ENCODE data around the gene FOXO3.
"Not testable (repeated sequence)": the region's sequence is repeated elsewhere in the genome, so short reads cannot be mapped to it uniquely, and the experiment has no call there.

The FOXO3 gene

DNA sequence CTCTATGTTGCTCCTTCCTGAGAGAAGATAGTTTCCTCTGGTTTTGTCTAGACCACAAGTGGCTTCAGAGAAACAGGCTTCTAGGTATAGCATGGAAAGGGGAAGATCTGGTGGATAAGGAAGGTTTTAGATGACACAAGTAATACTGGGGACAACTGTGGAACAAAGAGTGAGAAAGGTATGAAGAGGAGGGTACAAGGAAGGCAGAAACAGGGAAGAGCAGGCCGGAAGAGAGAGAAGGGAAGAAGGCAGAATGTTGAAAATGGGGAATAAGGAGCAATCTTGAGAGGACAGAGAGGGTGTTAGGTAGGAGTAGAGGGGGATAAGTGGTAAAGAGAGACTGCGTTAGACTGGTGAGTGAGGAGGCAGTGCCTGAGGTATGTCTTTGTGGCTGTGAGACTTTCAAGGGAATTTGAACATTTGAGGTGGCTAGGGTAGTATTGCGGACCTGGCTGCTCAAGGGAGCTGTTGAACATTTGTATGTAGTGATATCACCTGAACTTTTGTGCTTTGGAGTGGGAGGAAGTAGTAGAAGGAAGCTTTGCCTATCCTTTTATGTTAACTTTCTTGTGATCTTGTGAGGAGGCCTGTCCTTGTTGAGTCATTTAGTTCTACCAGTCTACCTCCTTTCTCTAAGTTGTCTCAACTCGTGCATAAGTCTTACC, 69.5 kb downstream of the FOXO3 start:
- peak; percentile 39 for DNase-seq (ENCODE audit: low spot score)

DNA sequence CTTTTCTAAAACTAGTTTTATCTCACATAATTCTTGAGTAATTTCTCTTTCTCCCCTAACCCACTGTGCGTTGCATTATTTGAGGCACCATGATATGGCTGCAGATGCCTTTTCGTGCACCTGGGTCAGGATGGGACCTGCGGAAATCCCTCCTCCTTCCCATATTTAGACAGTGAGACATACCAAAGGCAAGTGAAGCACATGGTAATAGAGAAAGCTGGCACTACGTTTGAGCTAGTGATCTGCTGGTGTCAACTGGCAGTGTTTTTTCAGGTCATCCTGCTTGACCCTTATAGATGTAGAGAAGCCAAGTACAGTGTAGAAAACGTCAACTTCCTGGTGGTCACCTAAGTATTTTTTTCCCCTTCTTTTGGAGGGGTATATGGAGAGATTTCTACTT, 71.7 kb downstream of the FOXO3 start:
- no peak for DNase-seq (ENCODE audit: low spot score)

DNA sequence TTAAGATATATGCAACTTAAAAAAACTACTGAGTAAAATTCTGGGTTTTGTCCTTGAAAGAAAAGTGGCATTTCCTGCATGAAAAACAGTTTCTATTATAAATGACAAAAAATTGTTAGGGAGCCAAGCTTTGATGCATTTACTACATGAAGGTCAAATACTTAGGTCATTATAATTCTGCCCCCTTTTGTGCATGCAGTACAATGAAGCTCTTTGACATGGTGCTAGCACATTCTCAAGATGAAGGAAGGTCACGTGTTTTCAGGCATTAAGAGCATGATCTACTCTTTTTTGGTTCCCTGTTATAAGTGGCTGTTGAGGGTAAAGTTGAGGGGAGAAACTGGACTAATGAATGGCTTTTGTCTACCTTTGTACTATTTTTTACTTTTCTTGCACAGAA, 72.7 kb downstream of the FOXO3 start:
- no peak for DNase-seq (ENCODE audit: low spot score)

DNA sequence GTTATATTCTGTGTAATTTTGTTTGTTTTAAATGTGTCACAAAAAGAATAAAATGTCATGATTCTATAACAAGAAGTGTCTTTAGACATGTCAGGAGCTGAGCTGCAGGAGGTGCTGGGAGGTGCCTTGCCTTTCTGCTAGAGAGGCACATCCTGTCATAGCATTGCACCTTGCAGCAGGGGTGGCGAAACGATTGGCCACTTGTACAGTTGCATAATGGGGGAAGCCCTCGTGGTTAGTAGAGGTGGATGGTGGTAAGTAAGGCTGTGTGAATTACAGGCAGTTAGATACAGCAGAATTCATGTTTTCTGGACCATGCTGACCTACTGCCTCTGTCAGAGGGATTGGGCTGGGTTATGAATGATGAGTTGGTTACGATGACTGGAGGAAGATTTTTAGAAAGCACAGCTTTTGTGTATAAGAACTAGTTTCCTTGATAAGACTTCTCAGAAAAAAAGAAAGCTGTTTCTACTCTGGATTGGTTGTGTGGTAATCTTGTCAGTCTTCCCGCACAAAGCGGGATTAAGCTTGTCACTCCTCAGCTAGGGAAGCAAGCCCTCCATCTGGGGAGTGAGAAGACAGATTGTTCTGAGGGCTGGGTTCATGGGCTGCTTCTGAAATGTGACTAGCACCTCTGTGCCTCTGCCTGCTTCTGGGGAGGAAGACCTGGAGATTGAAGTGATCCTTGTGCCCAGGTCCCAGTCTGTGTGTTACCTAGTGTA, 74.9 kb downstream of the FOXO3 start:
- peak; percentile 23 for DNase-seq (ENCODE audit: low spot score)

DNA sequence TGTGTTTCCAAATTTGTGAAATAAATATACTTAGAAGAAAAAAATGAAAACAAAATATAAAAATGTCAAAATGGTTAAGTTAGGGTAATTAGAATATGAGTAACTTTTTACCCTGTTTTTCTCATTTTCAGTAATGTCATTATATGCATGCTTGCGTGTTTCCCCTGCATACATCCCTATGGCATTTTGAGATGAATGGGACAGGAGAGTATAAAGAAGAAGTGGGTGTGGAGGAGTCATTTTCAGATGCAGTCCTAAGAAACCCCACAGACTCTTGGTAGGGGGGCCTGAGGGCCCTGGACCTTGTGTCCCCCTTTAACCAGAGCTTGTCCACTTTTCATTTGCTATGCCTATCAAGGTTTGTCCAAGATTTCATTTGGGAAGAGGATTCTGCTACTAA, 77.2 kb downstream of the FOXO3 start:
- no peak for DNase-seq (ENCODE audit: low spot score)

DNA sequence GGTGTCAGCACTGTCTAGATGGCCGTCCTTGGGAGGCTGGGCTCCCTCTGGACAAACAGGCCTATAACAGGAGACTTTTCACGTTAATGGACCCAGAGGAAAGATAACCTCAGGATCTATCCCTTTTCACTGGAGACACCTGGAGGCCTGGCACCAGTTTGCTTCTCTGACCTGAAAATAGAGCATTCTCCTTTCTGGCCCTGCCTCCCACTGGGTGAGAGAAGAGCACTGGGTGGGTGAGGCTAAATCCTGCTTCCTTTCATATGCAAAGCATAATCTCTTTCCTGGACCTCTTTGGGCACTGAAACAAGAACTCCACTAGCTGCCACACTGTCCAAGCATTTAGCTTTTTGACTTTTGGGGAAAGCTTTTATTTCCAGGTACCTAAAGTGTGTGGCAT, 78.3 kb downstream of the FOXO3 start:
- DNase-seq (ENCODE audit: low spot score), result no peak

DNA sequence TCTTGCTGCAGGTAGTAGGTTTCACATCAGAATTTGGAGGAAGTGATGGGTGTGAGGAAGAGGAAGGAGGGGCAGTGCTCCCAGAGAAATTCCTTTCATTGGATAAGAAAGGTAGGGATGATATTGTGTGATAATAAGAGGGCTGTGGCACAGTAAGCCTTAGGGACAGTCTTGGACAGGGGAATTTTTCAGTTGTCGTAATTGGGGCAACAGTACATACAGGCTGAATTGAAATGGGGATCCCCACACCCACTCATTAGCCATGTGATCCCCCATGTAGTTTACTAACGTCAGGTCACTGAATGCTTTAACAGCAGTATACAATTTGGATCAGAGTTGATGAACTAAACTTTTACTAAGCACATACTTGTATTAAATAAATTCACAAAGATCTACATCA, 79.4 kb downstream of the FOXO3 start:
- no peak for DNase-seq (ENCODE audit: low spot score)

DNA sequence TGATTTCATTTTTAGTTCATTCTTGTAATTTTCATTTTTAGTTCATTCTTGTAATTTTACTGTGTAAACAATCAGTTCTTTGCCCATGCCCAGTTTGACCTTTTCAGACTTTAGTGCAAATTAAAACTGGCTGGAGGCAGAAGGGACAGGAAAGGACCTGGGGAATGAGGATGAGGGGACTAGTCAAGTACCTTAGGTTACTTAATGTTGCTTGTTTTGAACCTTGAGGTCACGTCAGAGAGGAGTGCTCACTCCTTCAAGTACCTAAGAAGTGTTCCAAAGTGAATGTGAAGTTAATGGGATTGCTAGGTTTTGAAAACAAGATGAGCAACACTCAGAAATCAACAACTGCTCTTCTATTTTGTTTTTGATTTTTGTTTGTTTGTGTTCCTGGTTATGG, 82.5 kb downstream of the FOXO3 start:
- no peak for DNase-seq (ENCODE audit: low spot score)

DNA sequence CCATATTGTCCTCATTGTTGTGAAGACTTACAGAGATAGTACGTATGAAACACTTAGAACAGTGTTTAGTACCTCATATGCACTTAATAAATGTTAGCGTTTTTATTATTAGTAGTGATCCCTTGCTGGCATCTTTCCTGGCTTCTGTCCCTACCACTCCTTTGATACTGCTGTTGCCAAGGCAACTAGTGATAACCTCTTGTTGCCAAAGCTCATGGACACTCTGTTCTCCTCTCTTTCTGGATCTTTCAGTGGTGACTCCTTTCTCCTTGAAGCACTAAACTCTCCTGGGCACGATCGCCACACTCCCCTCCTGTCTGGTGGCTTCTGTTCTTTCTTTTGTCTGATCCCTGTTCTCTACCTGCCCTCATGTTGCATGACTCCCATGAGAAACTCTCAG, 83.5 kb downstream of the FOXO3 start:
- DNase-seq (ENCODE audit: low spot score), result no peak

DNA sequence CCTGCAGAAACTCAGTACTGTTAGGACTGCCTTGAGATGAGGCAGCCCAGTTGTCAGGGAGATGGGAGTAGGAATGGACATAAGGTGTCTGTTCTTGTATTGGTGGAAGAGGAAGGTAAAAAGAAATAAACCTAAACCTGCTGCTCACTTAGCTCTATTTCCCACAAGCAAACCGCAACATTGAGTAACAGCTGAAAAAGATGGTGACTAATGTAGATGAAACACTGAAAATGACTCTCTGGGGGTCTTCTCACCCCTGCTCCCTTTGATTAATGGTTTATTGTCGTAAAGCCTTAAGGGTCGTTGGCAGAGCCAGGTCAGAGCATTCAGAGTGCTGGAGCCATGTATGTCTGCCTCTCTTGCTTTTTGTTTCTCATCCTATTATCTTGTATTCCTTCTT, 87.5 kb downstream of the FOXO3 start:
- no peak for DNase-seq (ENCODE audit: low spot score)

DNA sequence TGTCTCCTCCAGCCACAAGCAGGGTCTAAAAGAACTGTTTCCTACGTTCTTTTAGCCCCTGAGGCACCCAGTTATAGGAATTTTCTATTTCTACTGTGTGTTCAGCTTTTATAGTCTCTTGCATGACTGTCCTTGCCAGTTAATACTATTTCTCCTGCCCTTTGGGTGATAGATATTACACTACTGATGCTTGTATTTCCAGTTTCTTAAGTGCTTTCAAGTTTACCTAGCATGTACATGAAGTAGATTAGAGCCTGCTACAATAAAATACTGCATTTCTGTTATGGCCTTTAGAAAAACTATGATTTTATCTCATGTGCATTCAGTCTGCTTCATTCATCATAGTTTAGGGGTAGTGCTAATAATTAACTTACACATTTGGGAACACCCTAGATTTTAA, 89.6 kb downstream of the FOXO3 start:
- DNase-seq (ENCODE audit: low spot score), result no peak

DNA sequence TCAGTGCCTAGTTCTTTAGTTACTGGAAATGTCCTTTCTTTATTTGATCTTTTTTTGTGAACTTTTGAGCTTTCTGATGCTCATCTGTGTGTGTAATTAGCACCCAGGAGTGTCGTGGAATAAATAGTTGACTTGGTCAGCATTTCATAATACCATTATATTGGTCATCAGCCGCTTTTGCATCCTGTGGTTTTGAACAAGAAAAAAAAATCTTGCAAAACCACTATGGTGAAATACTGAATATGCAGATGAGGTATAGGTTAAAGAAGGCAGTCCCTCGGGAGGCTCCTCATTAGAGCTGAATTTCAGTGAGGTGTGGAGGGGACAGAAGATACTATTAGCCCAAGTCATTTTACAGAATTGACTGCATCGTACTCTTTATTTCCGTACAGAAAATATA, 90.1 kb downstream of the FOXO3 start:
- no peak for DNase-seq (ENCODE audit: low spot score)

DNA sequence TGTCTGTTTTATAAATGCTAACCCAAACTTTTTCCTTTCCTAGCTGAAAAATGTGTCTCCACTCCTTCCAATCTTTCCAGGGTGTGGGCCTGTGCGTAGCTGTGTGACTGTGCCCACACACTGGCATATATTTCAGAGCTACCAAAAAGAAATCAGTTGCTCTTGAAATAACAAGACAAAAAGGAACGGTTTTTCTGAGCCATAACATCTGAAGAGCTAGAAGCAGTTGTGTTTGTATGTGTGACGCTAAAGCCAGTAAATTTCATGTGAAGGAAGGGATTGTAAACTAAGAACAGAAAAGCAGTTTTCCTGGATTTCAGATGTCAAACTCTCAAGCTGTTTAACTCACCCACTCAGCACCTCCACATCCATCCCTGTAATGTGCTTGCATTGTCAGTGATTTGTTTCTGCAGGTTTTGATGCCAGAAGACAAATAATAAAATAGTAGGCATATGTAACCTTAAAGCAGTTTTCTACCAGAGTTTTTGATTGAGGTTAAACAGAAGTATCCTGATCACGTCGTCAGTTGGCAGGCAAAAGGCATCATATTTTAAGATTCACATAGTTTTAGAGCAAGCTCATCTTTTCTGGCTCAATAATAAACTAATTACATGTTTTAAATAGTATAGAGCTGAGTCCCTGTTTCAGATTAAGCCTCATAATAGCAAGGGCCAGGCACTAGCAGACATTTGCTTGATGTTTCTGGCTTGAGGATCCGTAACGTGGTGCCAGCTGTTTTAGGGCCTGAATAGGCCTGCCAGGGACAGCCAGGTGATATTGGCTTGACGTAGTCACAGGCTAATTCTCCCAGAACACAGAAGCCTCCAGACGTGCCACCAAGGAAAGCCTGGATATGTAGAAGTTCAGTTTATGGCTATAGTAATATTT, 90.9 kb downstream of the FOXO3 start:
- DNase-seq (ENCODE audit: low spot score), result no peak

DNA sequence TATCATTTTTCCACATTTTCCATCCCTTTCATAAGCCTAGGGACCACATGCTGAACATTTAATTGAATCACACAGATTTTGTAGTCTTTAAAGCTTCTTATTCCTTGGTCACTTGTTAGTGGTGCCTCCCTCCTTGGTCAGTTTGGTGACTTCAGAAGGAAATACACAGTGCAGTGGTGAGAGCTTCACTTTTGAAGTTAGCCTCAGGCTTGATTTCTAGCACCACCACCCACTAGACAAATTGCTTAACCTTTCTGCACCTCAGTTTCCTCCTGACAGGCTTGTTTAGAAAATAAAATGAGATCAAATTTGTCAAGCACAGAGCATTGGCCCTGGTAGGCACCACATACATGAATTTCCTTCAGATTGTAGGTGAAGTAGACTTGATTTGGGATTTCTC, 91.7 kb downstream of the FOXO3 start:
- DNase-seq (ENCODE audit: low spot score), result no peak

DNA sequence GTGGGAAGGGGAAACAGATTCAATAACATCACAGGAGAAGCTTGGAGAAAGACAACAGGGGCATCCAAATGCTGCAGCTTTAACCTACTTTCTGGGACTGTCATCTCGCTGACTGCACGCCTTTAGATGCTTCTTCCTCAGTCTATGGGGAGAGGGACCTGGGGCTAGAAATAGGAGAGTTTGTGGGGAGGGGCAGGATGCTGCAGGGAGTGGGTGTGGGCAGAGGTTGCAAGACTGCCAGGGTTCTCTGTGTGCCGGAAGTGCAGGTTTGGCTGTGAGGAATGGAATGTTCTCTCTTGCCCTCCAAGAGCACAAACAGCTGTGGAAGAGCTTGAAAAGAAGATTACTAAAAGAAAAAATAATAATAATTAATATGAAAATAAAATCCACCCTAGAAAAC, 93.2 kb downstream of the FOXO3 start:
- no peak for DNase-seq (ENCODE audit: low spot score)

DNA sequence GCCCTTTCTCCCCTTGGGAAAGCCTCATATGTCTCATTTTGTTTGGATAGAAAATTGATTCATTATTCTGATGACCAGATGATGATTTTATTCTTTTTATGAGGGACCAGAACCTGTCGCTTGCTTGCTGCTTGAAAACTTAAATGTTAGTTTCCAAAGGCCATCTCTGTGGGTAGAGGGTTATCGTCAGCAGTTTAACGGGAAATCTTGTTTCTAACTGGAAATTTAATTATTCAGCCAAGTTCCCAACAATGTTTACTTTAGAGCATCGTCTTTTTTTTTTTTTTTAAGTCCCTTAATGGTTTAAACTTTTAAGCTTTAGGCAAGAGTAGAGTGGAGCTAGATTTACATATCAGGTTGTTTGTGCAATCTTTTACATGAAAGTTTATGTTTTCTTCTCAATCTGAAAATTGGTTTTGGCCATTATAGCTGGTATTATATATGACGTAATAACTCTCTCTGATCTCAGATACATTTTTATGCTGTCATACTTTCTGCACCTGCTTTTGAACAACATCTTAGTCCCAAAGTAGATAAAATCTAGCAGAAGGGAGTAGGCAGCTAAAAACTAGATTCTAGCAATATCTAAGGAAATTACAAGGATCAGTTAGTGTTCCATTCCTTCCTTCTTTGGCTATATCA, 93.9 kb downstream of the FOXO3 start:
- DNase-seq (ENCODE audit: low spot score), result no peak

DNA sequence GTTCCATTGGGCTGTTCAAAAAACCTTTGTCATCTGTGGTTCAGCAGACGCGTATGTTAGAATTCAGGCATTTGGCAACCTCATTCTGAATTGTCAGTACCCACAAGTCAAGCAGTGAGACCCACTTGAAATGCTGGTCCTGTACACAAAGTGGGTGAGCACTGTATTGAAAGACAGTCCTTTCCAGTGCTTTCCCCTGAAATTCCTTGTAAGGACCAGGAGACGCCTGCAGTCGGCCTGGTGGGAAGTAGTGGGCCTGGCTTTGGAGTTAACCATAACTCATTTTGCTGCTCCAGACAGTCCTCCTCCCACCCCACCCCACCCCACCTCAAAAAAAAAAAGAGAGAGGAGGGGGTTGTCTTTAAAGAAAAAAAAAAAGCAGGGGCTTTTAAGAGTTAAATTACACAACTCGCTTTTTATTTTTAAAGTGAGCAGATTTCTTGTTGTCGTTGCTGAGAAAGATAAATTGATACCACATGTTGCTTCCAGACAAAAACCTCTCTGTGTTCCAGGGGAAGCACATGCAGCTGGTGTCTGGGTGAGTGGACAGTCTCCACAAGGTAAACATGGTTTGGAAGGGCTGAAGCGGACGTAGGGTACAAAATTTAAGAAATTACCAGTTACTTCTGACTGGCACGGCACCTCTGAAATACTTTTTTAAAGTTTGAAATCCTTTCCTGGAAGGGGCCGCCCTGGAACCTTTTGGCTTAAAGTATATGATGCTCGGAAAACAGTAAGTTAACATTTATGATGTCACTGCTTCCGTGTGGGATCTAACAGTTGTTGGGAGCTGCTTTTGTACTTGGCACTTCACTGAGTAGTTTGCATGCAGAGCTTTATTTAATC, 95.3 kb downstream of the FOXO3 start:
- no peak for DNase-seq (ENCODE audit: low spot score)

DNA sequence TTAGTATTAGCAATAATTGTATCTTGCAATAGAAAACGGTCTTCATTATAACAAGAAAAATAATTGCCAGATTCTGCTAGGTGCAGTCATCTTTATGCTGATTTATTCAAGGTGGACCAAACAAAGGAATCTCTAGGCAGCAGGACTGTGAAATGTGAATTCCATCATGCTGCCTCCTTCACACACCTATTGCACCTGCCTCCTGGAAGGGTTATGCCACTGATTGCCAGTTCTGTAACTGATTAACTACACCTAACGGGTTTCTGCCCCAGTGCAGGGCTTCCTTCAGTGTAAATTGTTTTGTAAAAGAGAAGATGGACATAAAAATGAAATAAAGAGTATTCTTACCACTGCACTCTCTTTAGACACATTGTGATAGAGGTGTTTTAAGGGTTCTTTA, 96.1 kb downstream of the FOXO3 start:
- DNase-seq (ENCODE audit: low spot score), result no peak

DNA sequence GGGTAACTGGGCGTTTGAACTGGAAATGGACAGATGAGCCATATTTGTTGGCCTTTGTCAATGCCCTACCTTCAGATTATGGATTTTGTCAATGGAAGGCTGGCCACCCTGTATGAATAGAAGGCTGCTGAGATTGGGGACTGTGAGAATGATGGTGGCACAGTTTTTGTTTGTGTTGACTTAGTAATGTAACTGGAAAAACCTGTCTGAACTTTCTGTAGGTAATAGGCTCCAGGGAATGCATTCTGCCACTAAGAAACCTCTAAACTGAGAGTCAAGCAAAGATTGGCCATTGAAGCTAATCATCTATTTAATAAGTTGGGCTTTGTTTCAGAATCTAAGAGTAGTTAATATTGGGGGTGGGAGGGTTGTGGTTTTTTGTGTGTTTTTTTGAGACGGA, 97.5 kb downstream of the FOXO3 start:
- no peak for DNase-seq (ENCODE audit: low spot score)

DNA sequence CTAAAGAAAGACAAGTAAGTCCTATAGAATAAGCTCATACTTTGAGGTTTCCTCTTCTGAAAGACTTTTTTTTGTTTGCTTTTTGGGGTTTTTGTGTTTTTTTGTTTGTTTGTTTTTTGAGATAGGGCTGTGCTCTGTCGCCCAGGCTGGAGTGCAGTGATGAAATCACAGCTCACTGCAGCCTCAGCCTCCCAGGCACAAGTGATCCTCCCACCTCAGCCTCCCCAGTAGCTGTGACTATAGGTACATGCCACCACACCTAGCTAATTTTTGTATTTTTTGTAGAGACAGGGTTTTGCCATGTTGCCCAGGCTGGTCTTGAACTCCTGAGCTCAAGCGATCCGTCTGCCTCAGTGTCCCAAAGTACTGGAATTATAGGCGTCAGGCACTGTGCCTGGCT, 98.1 kb downstream of the FOXO3 start:
- not testable (repeated sequence) for DNase-seq (ENCODE audit: low spot score)

DNA sequence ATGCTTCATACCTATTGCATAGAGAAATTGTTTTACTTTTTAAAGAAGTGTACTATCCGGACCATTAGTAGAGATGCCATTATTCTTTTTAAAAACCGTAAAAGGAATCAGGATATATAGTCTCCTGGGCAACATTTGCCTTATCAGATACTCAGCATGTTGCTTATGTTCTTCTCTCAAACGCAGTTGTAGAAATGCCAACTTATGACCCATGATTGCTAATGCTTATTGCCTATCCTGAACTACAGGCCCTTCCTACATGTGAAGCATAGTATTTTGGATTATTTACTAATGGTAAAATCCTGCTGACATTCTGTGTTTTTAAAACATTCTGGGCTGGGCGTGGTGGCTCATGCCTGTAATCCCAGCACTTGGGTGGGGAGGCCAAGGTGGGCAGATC, 99.5 kb downstream of the FOXO3 start:
- DNase-seq (ENCODE audit: low spot score), result no peak

DNA sequence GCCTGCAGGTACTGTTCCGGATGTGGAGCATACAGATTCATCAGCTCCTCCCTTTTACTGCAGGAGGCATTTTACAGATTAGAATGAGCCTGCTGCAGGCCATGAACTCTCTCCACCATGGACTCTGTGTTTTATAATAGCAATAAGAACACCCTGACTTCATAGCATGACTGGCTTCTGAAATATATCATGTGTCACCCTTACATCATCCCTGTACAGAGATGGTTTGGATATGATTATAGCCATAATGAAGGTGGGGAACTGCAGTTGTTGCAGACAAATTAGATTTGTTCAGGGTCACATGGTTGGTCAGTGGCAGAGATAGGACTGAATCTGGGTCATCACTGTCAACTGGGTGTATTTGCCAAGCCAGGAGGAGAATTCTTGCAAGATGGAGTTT, 100.7 kb downstream of the FOXO3 start:
- DNase-seq (ENCODE audit: low spot score), result no peak
